HepG2 (cell line): Measurements from ENCODE around the gene PIP4K2C. TPM values are rescaled to one million over a fixed set of nuclear protein-coding genes. Genes with fewer than 3 reads are reported as not detected.

Experiments used
- BRCA1 ChIP-seq: sonication (generic); formaldehyde crosslinking; IDR thresholded peaks from 2 replicates; pipeline ENCODE4 v1.4.0; 2020; ENCODE audit warnings: missing genetic modification reagents
- EP300 ChIP-seq, 3 experiments: sonication (generic) in 1 of 3; formaldehyde crosslinking in 1 of 3; IDR thresholded peaks; 2 replicates each; pipeline versions ENCODE4 v1.5.1 to v1.6.1; 2011 to 2020; ENCODE audit warnings: low read depth in 2 of 3, low read length in 2 of 3, borderline replicate concordance in 1 of 3, improper control_type of control experiment in 1 of 3, mild to moderate bottlenecking in 1 of 3, missing genetic modification reagents in 1 of 3, moderate library complexity in 1 of 3
- ETV5 ChIP-seq: IDR thresholded peaks from 2 replicates; pipeline ENCODE4 v1.6.1; 2018; ENCODE audit warnings: missing biosample characterization, missing genetic modification reagents, inconsistent platforms, borderline replicate concordance
- HMGA1 ChIP-seq: sonication (generic); formaldehyde crosslinking; conservative IDR thresholded peaks from 2 replicates; pipeline ENCODE4 v1.4.0; 2020; ENCODE audit warnings: missing genetic modification reagents
- ISL2 ChIP-seq: sonication (generic); formaldehyde crosslinking; IDR thresholded peaks from 2 replicates; pipeline ENCODE4 v1.5.0; 2020; ENCODE audit warnings: missing genetic modification reagents
- JUN ChIP-seq: sonication (generic); formaldehyde crosslinking; IDR thresholded peaks from 2 replicates; pipeline ENCODE4 v1.4.0; 2020; ENCODE audit warnings: mild to moderate bottlenecking, missing genetic modification reagents
- KAT7 ChIP-seq: IDR thresholded peaks from 2 replicates; pipeline ENCODE4 v1.6.1; 2018; ENCODE audit warnings: borderline replicate concordance, missing compliant biosample characterization
- LCORL ChIP-seq, 2 experiments: fragments of 450-650 bp in 1 of 2; sonication (generic) in 1 of 2; formaldehyde crosslinking in 1 of 2; IDR thresholded peaks; 2 replicates each; pipeline versions ENCODE4 v1.5.0 to v1.6.1; 2017 to 2020; ENCODE audit warnings: antibody characterized with exemption in 1 of 2, missing genetic modification reagents in 1 of 2
- NFRKB ChIP-seq: fragments of 450-650 bp; IDR thresholded peaks from 2 replicates; pipeline ENCODE4 v1.6.1; 2017
- POLR2AphosphoS5 ChIP-seq: IDR thresholded peaks from 2 replicates; pipeline ENCODE4 v1.6.1; 2012; ENCODE audit warnings: low read depth, low read length
- SAP130 ChIP-seq: IDR thresholded peaks from 2 replicates; pipeline ENCODE4 v1.6.1; 2016; ENCODE audit warnings: low read depth
- TBL1XR1 ChIP-seq: fragments of 150-350 bp; IDR thresholded peaks from 2 replicates; pipeline ENCODE4 v1.6.1; 2014; ENCODE audit warnings: borderline replicate concordance, low read length; ENCODE audit not compliant: partially characterized antibody
- ZNF264 ChIP-seq: sonication (generic); formaldehyde crosslinking; IDR thresholded peaks from 2 replicates; pipeline ENCODE4 v1.4.0; 2020; ENCODE audit warnings: missing genetic modification reagents
- polyA plus RNA-seq, 8 experiments: library from polyadenylated mRNA; depleted of rRNA in 3 of 8; stranded (reverse) in 7 of 8; unstranded in 1 of 8; fragments of >200 nt; fragmentation: Illumina TruSeq in 4 of 8; extraction: Trizol in 4 of 8; gene quantifications; 2 replicates each; pipeline versions ENCODE4 v1.2.1 to v1.2.3, GENCODE V29; 2011 to 2016; ENCODE audit warnings: low read depth in 4 of 8, missing spikeins in 1 of 8, mixed read lengths in 1 of 8; ENCODE audit not compliant: insufficient read depth in 1 of 8
- total RNA-seq, 5 experiments: library from RNA; depleted of rRNA; stranded (reverse); fragments of >200 nt; fragmentation: Illumina TruSeq; extraction: Trizol; gene quantifications; 2 replicates each; pipeline ENCODE4 v1.2.3, GENCODE V29; 2016; ENCODE audit warnings: low read depth in 1 of 5
- TF ChIP-seq, protein P1 (sequence below): sonication (generic); formaldehyde crosslinking; IDR thresholded peaks from 2 replicates; pipeline ENCODE4 v1.5.0; 2020; ENCODE audit warnings: missing genetic modification reagents
- TF ChIP-seq, protein P2 (sequence below): sonication (generic); formaldehyde crosslinking; IDR thresholded peaks from 2 replicates; pipeline ENCODE4 v1.4.0; 2020; ENCODE audit warnings: missing genetic modification reagents, low read depth, mild to moderate bottlenecking, borderline replicate concordance
- TF ChIP-seq, protein P3 (sequence below), 2 experiments: sonication (generic) in 1 of 2; formaldehyde crosslinking in 1 of 2; IDR thresholded peaks; 2 replicates each; pipeline versions ENCODE4 v1.4.0 to v1.6.1; 2016 to 2020; ENCODE audit warnings: borderline replicate concordance in 1 of 2, low read depth in 1 of 2, mild to moderate bottlenecking in 1 of 2, missing genetic modification reagents in 1 of 2
- TF ChIP-seq, protein P4 (sequence below): IDR thresholded peaks from 2 replicates; pipeline ENCODE4 v1.6.1; 2016; ENCODE audit warnings: missing genetic modification reagents, missing compliant biosample characterization

PIP4K2C gene
- total and polyA plus RNA-seq, 2 of the 13 experiments (the other 11 are each of a cell fraction or from before 2014, with no cell fraction given), result 23.3 to 26.4 TPM

DNA sequence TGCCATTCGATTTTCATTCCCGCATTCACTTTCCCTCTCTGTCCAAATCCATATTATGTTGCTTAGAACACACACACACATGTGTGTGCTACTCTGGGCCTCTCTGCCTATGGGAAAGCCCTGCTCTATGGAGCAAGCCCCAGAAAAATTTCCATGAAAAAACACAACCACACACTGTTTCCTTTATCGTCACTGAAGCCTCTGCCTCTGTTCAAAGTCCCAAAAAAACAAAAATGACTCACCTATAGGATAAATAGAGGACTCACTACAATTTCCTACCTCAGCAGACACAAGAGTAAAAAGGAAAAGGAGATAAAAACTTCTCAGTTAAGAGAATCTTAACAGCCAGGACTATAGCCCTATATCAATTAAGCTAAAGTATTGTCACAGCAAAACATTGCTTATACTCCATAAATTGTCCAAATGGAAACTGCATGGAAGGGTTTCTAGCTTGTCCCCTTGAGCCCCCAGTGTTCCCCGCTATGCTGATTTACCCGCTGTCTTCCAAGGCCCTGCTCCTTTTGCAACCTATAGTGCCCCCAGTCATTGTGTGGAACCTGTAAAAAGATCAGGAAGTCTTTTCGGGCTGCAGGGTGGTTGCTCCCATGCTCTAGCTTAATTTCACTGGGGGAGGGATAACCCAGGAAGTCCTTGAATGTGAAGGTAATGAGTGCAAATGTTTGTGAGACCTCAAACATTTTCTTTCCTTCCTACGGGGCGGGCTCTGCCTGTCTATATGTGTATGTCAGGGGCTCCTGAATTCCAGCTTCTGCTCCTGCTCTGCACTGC, 11.1 kb upstream of the PIP4K2C start (continued):
- TF ChIP-seq, protein P1, sequence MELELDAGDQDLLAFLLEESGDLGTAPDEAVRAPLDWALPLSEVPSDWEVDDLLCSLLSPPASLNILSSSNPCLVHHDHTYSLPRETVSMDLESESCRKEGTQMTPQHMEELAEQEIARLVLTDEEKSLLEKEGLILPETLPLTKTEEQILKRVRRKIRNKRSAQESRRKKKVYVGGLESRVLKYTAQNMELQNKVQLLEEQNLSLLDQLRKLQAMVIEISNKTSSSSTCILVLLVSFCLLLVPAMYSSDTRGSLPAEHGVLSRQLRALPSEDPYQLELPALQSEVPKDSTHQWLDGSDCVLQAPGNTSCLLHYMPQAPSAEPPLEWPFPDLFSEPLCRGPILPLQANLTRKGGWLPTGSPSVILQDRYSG, result 0 out of 2 replicates have a peak, but pooled peaks have one; percentile 47
- 0 out of 2 replicates have a peak, but pooled peaks have one; percentile 63 for TF ChIP-seq JUN (CRISPR knock-in tag)
- peak; percentile 43; the same call in 1 of the 2 replicates for TF ChIP-seq ETV5
- TF ChIP-seq SAP130, result peak; percentile 66
- TF ChIP-seq ISL2 (CRISPR knock-in tag), result 0 out of 2 replicates have a peak, but pooled peaks have one; percentile 26
- no peak for TF ChIP-seq NFRKB
- TF ChIP-seq, protein P2, sequence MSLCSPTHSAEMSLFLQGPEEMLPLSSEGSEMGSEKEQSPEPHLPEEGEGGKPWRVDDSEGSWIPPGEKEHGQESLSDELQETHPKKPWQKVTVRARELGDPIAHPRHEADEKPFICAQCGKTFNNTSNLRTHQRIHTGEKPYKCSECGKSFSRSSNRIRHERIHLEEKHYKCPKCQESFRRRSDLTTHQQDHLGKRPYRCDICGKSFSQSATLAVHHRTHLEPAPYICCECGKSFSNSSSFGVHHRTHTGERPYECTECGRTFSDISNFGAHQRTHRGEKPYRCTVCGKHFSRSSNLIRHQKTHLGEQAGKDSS, result no peak
- TF ChIP-seq, protein P3, sequence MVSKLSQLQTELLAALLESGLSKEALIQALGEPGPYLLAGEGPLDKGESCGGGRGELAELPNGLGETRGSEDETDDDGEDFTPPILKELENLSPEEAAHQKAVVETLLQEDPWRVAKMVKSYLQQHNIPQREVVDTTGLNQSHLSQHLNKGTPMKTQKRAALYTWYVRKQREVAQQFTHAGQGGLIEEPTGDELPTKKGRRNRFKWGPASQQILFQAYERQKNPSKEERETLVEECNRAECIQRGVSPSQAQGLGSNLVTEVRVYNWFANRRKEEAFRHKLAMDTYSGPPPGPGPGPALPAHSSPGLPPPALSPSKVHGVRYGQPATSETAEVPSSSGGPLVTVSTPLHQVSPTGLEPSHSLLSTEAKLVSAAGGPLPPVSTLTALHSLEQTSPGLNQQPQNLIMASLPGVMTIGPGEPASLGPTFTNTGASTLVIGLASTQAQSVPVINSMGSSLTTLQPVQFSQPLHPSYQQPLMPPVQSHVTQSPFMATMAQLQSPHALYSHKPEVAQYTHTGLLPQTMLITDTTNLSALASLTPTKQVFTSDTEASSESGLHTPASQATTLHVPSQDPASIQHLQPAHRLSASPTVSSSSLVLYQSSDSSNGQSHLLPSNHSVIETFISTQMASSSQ (IDR thresholded peaks at IDR 0.05; ENCODE audit: low read depth), result no peak
- TF ChIP-seq, protein P3 (CRISPR knock-in tag; IDR thresholded peaks at IDR 0.05; ENCODE audit: borderline replicate concordance), result 0 out of 2 replicates have a peak, but pooled peaks have one; percentile 10
- TF ChIP-seq BRCA1 (CRISPR knock-in tag), result no peak
- TF ChIP-seq HMGA1 (CRISPR knock-in tag), result no peak
- TF ChIP-seq EP300 (IDR thresholded peaks at IDR 0.05; ENCODE audit: low read depth in 2 of 2, low read length in 2 of 2), result peak in 1 of 2 experiments; percentile 75; a peak in 2 of 4 replicates
- no peak for TF ChIP-seq EP300 (CRISPR knock-in tag; IDR thresholded peaks at IDR 0.05; ENCODE audit: borderline replicate concordance)
- TF ChIP-seq, protein P4, sequence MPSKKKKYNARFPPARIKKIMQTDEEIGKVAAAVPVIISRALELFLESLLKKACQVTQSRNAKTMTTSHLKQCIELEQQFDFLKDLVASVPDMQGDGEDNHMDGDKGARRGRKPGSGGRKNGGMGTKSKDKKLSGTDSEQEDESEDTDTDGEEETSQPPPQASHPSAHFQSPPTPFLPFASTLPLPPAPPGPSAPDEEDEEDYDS (CRISPR knock-in tag), result peak; percentile 72
- no peak for TF ChIP-seq TBL1XR1
- TF ChIP-seq LCORL (IDR thresholded peaks at IDR 0.05), result peak; percentile 75; the same call in 1 of the 2 replicates
- no peak for TF ChIP-seq LCORL (CRISPR knock-in tag; IDR thresholded peaks at IDR 0.05)
- TF ChIP-seq KAT7 (CRISPR knock-in tag), result no peak
- 0 out of 2 replicates have a peak, but pooled peaks have one; percentile 14 for TF ChIP-seq ZNF264 (CRISPR knock-in tag)
- peak; percentile 56; the same call in 1 of the 2 replicates for TF ChIP-seq POLR2AphosphoS5
